Skin epidermis (tissue), 12 donors: ENCODE measurements around the gene SPSB2.
A peak's percentile ranks its signal among the peaks of the same experiment; 100 is the strongest.
"Not testable (repeated sequence)": the region's sequence is repeated elsewhere in the genome, so short reads cannot be mapped to it uniquely, and the experiment has no call there.

Experiments used
- H3K27ac ChIP-seq, 21 experiments: fragments of 200-600 bp; sonication (generic) in 11 of 21; one replicate each; pipeline ENCODE4 v1.5.0; 2020; ENCODE audit warnings: mild to moderate bottlenecking in 3 of 21, inconsistent platforms in 2 of 21, moderate library complexity in 2 of 21
- H3K4me3 ChIP-seq, 7 experiments: fragments of 200-600 bp; sonication (generic) in 2 of 7; one replicate each; pipeline ENCODE4 v1.5.0; 2020; ENCODE audit warnings: inconsistent platforms in 2 of 7, mild to moderate bottlenecking in 2 of 7, moderate library complexity in 1 of 7

SPSB2 gene

DNA sequence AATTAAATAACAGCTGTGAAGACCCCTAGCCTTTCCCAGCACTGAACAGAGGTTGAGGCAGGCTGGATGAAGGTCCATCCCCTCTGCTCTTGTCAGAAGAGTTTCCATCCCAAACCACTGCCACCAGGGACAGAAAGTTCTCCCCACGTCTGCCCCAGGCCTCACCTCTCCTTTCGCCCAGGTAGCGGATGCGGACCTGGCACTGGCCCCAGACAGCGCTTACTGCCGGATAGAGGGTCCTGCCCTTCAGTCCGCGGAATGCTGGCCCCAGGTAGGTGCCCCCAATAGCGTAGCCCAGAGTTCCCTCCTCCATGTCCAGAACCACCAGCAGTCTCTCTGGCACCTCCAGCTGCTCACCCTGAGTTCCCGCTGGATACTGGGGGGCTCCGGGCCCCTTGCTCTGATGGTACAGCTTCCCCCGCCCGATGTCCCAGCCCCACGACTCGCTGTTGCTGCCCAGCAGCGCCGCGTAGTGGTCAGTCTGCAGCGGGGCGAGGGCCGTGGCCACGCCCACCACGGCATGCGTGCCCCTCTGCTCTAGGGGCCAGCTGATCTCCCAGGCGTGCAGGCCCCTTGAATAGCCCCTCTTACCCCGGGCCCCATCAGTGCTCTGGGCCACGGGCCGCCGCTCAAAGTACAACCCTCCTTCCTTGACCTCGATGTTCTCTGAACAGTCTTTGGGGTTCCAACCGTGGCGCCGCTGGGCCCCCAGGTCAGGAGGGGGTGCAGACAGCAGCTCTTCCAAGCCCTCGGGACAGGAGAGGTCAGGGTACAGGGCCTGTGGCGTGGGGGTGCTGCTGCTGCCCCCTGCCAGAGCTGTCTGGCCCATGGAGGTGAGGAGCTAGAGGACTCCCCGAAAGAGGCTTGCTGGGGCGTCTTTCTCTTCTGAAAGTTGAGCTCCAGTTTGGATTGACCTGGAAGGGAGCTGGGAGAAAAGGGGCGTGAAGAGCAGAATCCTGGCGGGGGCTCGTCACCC is 742 bp downstream of the SPSB2 start:
- Histone ChIP-seq H3K4me3 (peak overlapping the region; percentile 57 to 85 (median 66)), H3K27ac (peak overlapping the region in 20 of 21 experiments; percentile 40 to 95 (median 86))

DNA sequence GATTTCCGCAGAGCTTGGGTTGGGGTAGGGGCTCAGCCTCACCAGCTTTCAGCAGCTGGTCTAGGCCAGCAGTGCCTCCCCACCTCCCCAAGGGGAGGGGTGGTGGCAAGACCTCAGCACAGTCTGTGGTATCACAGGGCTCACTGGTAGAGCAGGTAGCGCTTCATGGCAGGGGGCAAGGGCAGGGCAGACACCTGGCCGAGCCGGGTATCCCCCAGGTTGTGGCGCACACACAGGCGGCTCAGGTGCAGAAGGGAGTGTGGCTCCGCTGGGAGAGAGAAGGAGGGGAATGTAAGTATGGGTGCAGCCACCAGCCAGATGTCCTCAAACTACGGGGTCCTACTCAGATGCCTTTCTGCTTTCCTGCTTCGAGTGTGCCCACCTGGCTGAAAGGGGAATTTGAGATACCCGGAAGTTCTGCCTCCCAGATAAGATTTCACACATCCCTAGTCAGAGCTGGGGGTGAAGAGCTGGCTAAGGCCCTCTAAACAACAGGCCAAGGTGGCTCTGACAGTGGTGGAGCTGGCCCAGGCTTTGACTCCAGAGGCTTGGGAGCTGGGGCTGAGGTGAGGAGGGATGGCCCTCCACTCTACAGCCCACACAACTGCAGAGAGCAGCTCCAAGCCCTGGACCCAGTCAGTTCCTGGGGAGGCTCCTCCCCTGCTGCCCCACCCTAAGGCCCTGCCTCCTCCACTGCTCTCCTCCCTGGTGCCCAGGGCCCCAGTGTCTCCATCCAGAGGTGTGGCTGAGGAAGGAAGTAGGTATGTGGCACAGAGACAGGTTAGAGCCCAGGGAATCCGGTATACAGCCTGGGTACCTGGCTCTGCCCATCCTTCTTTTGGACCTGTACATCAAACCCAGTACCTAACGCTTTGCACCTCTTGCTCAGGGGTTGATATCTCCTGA is 1.8 kb downstream of the SPSB2 start:
- Histone ChIP-seq H3K27ac (peak overlapping the region in 15 of 21 experiments; percentile 6 to 95 (median 88)), H3K4me3 (peak overlapping the region in 5 of 7 experiments; percentile 57 to 85 (median 66))

DNA sequence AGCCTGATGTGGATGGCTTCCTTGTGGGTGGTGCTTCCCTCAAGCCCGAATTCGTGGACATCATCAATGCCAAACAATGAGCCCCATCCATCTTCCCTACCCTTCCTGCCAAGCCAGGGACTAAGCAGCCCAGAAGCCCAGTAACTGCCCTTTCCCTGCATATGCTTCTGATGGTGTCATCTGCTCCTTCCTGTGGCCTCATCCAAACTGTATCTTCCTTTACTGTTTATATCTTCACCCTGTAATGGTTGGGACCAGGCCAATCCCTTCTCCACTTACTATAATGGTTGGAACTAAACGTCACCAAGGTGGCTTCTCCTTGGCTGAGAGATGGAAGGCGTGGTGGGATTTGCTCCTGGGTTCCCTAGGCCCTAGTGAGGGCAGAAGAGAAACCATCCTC is 2.8 kb downstream of the SPSB2 start:
- not testable (repeated sequence) for H3K4me3 ChIP-seq
- H3K27ac ChIP-seq = peak overlapping the region in 2 of 21 experiments; percentile 5 to 98

DNA sequence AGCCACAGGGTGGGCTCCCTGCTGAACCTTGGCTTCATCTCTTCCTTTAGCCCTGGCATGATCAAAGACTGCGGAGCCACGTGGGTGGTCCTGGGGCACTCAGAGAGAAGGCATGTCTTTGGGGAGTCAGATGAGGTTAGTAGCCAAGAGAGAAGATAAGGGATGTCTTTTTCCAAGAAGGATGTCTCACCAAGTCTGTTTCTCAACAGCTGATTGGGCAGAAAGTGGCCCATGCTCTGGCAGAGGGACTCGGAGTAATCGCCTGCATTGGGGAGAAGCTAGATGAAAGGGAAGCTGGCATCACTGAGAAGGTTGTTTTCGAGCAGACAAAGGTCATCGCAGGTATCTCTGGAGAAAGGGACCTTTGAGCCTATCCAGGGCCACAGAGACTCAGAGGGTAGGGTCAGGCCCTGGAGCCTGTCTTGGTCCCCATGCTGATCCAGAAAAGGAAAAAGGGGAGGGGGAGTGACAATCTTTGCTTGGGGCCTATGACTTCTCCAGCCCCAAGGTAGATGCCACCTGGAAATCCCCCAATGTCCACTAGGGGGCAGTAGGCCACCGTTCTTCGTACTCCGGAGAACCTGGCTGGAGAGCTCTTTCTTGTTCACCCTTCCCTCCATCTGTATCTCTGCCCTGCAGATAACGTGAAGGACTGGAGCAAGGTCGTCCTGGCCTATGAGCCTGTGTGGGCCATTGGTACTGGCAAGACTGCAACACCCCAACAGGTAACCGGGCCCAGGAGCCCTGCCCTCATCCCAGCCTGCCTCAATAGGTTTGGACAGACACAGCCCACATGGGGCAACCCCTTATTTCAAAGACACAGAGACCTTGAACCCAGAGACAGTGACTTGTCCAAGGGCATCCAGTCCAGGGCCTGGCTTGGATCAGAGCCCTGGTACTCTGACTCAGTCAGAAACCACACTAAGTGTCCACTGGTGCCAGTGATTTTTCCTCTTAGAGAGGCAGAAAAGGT is 3.8 kb downstream of the SPSB2 start:
- Histone ChIP-seq H3K27ac (peak overlapping the region in 9 of 21 experiments; percentile 96 to 100 (median 98)), H3K4me3 (peak overlapping the region; percentile 88 to 100 (median 97))

DNA sequence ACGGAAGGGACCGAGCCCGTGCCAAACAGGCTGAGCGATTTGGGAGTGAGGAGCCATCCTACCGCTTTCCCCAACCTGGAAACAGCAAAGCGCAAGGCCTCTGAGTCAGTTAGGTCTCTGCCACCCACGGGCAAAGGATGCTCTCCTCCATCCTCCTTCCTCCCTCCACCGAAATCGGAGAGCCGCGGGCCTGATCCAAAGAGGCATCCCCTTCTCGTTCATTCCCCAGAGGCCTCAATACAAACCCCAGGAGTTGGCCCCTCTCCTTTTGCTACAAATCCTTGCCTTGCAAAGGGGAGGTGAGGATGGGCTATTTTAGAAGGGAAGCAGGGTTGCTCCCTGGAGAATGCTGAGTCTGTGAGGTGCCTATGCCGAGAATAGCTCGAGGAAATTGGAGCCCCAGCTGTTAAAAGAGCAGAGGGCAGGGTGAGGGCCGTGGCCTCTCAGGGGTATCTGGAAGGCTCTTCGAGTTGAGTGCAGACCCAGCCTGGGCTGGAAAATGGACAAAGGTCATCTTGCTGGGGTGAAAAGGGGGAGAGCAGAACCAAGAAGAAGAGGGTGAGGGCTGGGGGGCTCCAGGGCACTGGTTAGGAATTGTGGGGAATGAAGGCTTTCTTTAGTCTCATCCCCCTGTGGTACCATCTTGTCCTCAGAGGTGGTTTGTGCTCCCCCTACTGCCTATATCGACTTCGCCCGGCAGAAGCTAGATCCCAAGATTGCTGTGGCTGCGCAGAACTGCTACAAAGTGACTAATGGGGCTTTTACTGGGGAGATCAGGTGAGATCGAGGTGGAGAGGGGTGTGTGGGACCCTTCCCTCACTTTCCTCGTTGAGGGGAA is 4.7 kb downstream of the SPSB2 start:
- H3K4me3 ChIP-seq = peak overlapping the region; percentile 88 to 100 (median 97)
- H3K27ac ChIP-seq = peak overlapping the region in 20 of 21 experiments; percentile 89 to 100 (median 98)

DNA sequence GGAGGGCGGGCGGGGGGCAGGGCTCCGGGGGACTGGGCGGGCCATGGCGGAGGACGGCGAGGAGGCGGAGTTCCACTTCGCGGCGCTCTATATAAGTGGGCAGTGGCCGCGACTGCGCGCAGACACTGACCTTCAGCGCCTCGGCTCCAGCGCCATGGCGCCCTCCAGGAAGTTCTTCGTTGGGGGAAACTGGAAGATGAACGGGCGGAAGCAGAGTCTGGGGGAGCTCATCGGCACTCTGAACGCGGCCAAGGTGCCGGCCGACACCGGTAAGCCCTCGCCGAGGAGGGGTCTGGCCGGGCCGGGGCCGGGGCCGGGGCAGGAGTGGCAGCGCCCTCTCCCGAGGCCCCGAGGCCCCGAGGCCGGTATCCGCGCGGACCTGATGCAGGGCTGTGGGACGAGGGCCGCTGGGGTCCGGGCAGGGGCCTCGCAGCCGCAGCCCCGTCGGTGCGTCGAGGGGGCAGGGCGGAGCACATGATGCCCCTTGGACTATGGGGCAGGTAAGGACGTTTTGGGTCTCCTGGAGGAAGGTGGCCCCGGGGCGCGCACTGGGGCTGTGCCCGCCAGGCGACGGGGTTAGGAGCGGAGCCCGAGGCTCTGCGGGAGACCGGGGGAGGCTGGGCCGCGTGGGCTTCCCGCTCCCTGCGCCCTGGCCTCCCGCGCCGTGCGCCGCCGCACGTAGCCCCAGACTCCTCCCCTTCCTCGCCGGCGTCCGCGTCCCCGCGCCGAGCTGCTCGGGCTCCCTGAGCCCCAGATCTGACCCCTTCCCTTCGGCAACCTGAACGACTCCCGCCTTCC is 5.5 kb downstream of the SPSB2 start, which contains the start of gene TPI1:
TPI1 (plus strand) TSS at position 119 of the 798 bp plus-strand sequence; CDS start at position 155, 36 bp downstream.
- Histone ChIP-seq H3K27ac (peak within 1 kb of the TSS; percentile 87 to 100 (median 98)), H3K4me3 (peak within 1 kb of the TSS; percentile 88 to 100 (median 97))

DNA sequence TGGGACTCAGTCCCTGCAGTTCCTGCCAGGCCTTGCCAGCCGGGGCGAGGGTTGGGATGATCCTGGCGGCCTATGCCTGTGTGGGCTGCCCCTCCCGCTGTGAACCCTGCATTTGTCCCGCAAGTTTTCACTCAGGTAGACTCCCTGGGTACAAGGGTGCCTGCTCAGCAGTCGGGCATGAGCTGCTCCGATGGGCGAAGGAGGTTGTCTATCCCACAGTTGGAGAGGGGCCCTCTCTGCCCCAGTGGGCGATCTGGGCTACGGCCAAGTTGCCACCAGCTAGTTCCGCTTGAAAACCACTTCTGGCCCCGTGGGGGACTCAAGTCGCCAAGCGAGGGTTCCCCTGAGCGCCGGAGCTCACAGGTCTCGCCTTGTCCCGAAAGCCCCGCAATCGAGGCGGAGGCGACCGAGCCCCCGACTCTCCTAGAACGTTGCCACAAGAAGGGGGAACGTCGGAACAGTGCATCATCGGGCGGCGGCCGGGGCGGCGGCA is 6.1 kb downstream of the SPSB2 start:
- peak overlapping the region in 20 of 21 experiments; percentile 89 to 100 (median 98) for H3K27ac ChIP-seq
- peak overlapping the region; percentile 88 to 100 (median 97) for H3K4me3 ChIP-seq

DNA sequence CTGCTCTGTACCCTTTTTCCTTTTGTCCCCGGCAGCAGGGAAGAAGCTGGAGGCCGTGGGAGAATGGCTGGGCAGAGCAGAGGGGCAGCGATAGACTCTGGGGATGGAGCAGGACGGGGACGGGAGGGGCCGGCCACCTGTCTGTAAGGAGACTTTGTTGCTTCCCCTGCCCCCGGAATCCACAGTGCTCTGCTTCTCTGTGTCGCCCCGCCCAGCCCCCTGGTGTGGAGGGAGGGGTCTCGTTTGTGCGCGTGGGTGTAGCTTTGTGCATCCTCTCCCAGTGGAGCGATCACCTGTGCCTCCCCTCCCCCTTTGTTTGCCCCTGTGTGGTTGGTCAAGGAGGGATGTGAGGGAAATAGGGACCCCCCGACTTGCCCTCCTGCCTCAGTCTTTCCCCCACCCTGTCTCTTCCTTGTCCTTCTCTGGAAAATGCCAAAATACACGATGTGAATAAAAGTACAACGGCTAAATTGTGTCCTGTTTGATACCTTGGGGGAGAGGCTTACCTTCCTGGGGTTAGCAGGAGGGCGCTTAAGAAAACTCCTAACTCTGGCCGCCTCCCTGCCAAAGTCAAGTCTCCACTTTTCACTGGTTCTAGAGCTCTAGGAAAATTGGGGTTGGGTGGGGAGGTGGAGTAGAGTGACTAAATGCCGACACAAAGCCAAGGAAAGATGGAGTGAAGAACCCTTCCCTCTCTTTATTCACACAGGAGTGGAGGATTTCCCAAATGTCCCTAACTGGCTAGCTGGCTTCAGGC is 6.8 kb downstream of the SPSB2 start:
- Histone ChIP-seq H3K4me3 (peak overlapping the region in 5 of 7 experiments; percentile 88 to 98 (median 92)), H3K27ac (peak overlapping the region in 19 of 21 experiments; percentile 89 to 100 (median 98))

DNA sequence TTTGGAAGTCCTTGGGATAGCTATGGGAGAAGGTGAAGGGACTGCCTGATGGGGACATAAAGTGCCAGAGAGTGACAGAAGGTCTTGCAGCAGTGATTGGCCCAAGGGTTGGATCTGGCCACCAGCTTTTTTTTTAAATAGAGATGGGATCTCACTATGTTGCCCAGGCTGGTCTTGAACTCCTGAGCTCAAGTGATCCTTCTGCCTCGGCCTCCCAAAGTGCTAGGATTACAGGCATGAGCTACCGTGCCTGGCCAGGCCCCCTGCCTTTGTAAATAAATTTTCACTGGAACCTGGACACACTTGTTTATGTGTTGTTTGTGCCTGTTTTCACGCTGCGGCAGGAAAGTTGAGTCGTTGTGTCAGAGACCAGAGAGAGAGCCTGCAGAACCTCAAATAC is 7.8 kb downstream of the SPSB2 start:
- H3K27ac ChIP-seq, H3K4me3 ChIP-seq: not testable (repeated sequence)

DNA sequence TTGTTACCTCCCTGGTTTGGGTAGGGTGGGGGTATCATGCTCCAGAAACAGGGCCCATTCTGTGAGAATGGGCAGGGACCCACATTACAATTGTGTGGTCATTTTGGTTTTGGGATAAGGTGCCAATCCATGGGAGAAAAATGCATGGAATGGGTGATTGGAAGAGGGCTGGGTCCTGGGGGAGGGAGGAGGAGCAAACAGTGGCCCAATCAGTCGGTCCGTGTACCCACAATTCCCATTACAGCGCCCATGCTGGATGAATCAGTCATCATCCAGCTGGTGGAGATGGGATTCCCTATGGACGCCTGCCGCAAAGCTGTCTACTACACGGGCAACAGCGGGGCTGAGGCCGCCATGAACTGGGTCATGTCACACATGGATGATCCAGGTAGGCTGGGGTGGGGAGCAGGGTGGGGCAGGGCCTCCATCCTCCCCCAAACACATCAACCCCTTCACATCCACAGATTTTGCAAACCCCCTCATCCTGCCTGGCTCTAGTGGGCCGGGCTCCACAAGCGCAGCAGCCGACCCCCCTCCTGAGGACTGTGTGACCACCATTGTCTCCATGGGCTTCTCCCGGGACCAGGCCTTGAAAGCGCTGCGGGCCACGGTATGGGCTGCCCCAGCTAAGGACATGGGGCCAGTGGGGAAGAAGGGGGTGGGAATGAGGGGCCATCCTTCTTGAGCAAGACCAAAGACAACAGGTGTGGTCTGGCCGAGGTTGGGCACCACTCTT is 9.3 kb downstream of the SPSB2 start:
- Histone ChIP-seq H3K27ac (no peak overlapping the region), H3K4me3 (no peak overlapping the region)

DNA sequence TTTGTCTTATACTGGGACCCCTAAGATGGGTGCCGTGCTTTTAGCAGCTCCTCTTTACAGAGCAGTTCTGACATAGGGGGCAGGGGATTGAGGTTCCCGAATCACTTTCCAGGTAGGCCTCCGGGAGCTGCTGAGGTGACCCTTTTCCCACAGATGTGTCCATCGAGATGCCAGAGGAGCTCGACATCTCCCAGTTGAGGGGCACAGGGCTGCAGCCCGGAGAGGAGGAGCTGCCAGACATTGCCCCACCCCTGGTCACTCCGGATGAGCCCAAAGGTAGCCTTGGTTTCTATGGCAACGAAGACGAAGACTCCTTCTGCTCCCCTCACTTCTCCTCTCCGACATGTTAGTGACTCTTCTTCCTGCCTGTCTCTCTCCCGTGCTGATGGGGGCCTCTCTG is 10.1 kb downstream of the SPSB2 start:
- Histone ChIP-seq H3K27ac (no peak overlapping the region), H3K4me3 (no peak overlapping the region)

DNA sequence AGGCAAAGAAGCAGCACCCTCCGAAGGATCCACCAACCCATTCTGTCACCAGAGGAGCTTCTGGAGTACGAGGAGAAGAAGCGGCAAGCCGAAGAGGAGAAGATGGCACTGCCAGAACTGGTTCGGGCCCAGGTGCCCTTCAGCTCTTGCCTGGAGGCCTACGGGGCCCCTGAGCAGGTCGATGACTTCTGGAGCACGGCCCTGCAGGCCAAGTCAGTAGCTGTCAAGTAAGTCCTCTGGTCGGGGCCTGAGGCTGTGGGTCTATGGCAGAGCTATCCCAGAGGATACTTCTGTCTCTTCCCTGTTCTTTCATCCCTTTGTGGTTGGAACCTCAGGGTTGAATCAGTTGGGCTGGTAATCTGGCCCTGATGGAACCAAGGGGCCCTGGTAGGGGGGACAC is 11.7 kb downstream of the SPSB2 start:
- no peak overlapping the region for H3K4me3 ChIP-seq
- H3K27ac ChIP-seq = no peak overlapping the region

DNA sequence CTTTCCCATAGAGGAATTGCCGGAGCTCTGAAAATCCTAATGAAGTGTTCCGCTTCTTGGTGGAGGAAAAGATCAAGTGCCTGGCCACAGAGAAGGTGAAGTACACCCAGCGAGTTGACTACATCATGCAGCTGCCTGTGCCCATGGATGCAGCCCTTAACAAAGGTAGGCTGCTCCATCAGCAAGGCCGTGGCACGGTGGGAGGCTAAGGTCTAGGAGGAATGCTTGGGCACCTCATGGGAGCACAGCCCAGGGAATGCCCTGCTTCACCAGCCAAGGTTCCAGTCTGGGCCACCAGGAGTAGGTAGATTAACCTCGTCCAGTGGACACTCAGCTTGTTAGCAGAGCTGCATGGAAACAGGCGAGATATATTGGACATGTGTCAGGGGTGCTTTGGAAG is 12.2 kb downstream of the SPSB2 start:
- H3K27ac ChIP-seq = no peak overlapping the region
- H3K4me3 ChIP-seq = no peak overlapping the region

DNA sequence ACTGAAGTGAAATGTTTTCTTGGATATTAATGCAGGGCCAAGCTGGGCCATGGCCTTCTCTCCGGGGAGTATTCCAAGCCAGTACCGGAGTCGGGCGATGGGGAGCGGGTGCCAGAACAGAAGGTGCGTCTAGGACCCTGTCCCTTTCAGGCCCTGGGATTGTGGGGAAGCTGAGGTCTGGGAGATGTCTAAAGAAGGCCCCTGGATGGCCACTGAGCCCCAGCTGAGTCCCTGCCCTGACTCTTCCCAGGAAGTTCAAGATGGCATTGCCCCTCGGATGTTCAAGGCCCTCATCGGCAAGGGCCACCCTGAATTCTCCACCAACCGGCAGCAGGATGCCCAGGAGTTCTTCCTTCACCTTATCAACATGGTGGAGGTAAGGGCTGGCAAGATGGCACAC is 13.0 kb downstream of the SPSB2 start:
- H3K4me3 ChIP-seq = no peak overlapping the region
- H3K27ac ChIP-seq = no peak overlapping the region

DNA sequence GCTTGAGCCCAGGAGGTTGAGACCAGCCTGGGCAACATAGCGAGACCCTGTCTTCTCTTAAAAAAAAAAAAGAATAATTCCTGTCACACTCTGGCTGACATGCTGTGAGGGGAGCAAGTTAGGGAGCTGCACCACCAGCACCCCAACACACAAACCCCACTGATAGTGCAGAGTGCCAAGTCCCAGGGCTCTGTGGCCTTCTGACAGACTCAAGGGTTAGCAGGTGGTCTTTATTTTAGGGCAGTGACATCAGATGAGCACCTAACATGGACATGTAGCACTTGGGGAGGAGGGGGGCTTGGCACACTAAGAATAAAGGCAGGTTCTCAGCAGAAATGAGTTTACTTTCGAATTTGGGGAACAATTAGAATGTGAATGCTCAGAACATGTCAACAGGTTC is 14.3 kb downstream of the SPSB2 start:
- H3K4me3 ChIP-seq = no peak overlapping the region
- H3K27ac ChIP-seq = no peak overlapping the region

DNA sequence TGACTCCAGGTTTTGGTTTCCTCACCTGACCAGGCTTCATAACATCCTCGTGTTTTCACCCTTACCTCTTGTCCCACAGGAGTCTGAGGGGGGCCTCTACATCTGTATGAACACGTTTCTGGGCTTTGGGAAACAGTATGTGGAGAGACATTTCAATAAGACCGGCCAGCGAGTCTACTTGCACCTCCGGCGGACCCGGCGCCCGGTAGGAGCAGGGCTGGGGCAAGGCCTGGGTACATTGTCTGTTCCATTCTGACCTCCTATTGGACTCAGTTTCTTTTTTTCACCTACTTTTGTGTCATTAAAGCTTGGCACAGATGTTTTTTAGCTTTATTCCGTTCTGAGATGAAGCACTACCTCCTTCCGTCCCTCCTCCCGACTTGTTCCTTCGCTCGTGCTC is 17.8 kb downstream of the SPSB2 start:
- Histone ChIP-seq H3K4me3 (no peak overlapping the region), H3K27ac (no peak overlapping the region)
